GM12874 (cell line): Measurements from ENCODE around the gene RADIL.
A peak's percentile ranks its signal among the peaks of the same experiment; 100 is the strongest.

ENCODE experiments used
- CTCF ChIP-seq: IDR thresholded peaks from 2 replicates; pipeline ENCODE4 v1.5.1; 2011; ENCODE audit warnings: low read depth, mild to moderate bottlenecking, control low read depth, low read length, moderate library complexity; ENCODE audit not compliant: insufficient read depth

The RADIL gene

GRCh38 chr7:4816419-4817080 is 67.0 kb downstream of the RADIL start:
- no peak for TF ChIP-seq CTCF

- 0 out of 2 replicates have a peak, but pooled peaks have one; percentile 3 for TF ChIP-seq CTCF
These were observed 67.7 kb downstream of the RADIL start for GRCh38 chr7:4815609-4816418.

- no peak for TF ChIP-seq CTCF
These were observed 68.4 kb downstream of the RADIL start for GRCh38 chr7:4815121-4815520.

- TF ChIP-seq CTCF, result 0 out of 2 replicates have a peak, but pooled peaks have one; percentile 3
These were observed 69.1 kb downstream of the RADIL start for GRCh38 chr7:4814433-4814832.

GRCh38 chr7:4809666-4810065 is 73.8 kb downstream of the RADIL start:
- no peak for TF ChIP-seq CTCF

- no peak for TF ChIP-seq CTCF
These were observed 74.4 kb downstream of the RADIL start for GRCh38 chr7:4809091-4809591.

GRCh38 chr7:4808565-4808964 is 75.0 kb downstream of the RADIL start:
- no peak for TF ChIP-seq CTCF
